Brain microvascular endothelial cell (primary cell): Measurements from ENCODE around the gene SPEG.

ENCODE experiments used
- DNase-seq: peaks from one replicate; pipeline ENCODE4 v3.0.0-alpha.2; 2020
- H3K27ac ChIP-seq: fragments of 250-450 bp; sonication (Bioruptor Pico); 2 replicates; pipeline ENCODE4 v1.5.1; 2020; ENCODE audit warnings: mild to moderate bottlenecking, moderate library complexity
- H3K27me3 ChIP-seq: fragments of 250-450 bp; sonication (Bioruptor Pico); replicated peaks from 2 replicates; pipeline ENCODE4 v1.5.1; 2020; ENCODE audit warnings: mild to moderate bottlenecking
- H3K36me3 ChIP-seq: fragments of 250-450 bp; sonication (Bioruptor Pico); replicated peaks from 2 replicates; pipeline ENCODE4 v1.5.1; 2020; ENCODE audit warnings: mild to moderate bottlenecking
- H3K4me3 ChIP-seq: 2 replicates; pipeline ENCODE4 v1.5.1; 2011; ENCODE audit warnings: low read depth, mild to moderate bottlenecking, control low read depth, low read length, moderate library complexity
- CTCF ChIP-seq: IDR thresholded peaks from 2 replicates; pipeline ENCODE4 v1.5.1; 2011; ENCODE audit warnings: low read depth, mild to moderate bottlenecking, moderate library complexity, low read length, control low read depth, inconsistent platforms; ENCODE audit errors: missing control alignments
- in situ Hi-C: cut with HindIII; loops from 2 replicates; pipeline ENCODE4 v1.10.0; 2017; ENCODE audit warnings: low sequenced_read_pairs, low pct_ligation_motif_present

The SPEG gene

GRCh38 chr2:219460424-219460926 is 25.8 kb downstream of the SPEG start:
- no peak overlapping the region for H3K27ac ChIP-seq
- no peaks in the 10 kb centered on the region for H3K36me3 ChIP-seq
- no peak for DNase-seq
- H3K27me3 ChIP-seq = no peaks in the 10 kb centered on the region
- TF ChIP-seq CTCF = no peak
- H3K4me3 ChIP-seq = no peak overlapping the region
- in situ Hi-C loops = no loop called here

- Histone ChIP-seq H3K27ac (no peak overlapping the region), H3K4me3 (no peak overlapping the region), H3K27me3 (no peaks in the 10 kb centered on the region), H3K36me3 (no peaks in the 10 kb centered on the region)
- in situ Hi-C loops = no loop called here
- no peak for TF ChIP-seq CTCF
- DNase-seq = no peak
Observed at GRCh38 chr2:219461047-219461514, 26.4 kb downstream of the SPEG start.

- H3K4me3 ChIP-seq = no peak overlapping the region
- no peaks in the 10 kb centered on the region for H3K36me3 ChIP-seq
- no peaks in the 10 kb centered on the region for H3K27me3 ChIP-seq
- in situ Hi-C loops = no loop called here
- H3K27ac ChIP-seq = no peak overlapping the region
- no peak for TF ChIP-seq CTCF
- DNase-seq = no peak
Observed at GRCh38 chr2:219461669-219462068, 27.0 kb downstream of the SPEG start.

- in situ Hi-C loops = no loop called here
- Histone ChIP-seq H3K36me3 (no peaks in the 10 kb centered on the region), H3K4me3 (no peak overlapping the region), H3K27me3 (no peaks in the 10 kb centered on the region), H3K27ac (no peak overlapping the region)
- TF ChIP-seq CTCF = no peak
- DNase-seq = no peak
Observed at GRCh38 chr2:219462349-219462748, 27.7 kb downstream of the SPEG start.

GRCh38 chr2:219464286-219465032 is 29.8 kb downstream of the SPEG start:
- in situ Hi-C loops = no loop called here
- no peaks in the 10 kb centered on the region for H3K27me3 ChIP-seq
- no peak for TF ChIP-seq CTCF
- no peak for DNase-seq
- H3K36me3 ChIP-seq = no peaks in the 10 kb centered on the region
- H3K4me3 ChIP-seq = no peak overlapping the region
- no peak overlapping the region for H3K27ac ChIP-seq
